ENCODE data around the gene SPIN1. TPM values are rescaled to one million over a fixed set of nuclear protein-coding genes. Genes with fewer than 3 reads are reported as not detected.

The SPIN1 gene
- total RNA-seq, 1 experiment from 2014 or later, result 123 TPM

DNA sequence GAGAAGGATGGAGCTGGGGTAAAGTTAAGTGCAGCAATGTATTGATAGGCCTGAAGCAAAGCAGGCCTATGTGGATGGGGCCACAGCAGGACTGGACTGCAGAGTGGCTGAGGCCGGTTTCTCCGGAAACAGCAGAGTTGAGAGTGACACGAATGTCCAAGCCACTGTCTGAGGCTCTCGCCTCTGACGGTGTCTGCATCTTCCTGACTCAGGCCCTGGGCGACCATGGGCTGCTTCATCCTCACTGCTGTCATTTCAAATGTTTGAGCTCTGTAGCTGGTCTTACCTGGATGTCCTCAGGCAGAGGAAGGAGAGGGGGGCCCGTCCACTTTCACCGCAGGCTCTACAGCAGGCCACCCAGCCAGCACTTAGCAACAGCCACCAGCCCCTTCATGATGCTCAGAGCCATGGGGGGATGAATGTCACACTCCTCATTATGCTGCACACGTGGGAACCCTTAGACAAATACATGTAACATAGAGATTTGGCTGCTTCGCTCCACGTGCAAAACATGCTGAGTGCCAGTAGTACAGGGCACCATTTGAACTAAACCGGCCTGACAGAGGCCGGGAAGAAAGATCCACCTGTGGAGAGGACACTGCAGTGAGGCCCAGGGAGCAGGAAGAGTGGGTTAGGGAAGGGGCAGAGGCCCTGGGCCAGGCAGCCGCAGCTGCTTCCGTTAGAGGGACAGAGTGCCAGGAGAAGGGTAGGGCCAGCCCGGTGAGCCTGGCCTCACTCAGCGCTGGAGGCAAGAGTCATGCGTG is 115.0 kb downstream of the SPIN1 start (continued):
- no peak for TF ChIP-seq NFE2L1 (CRISPR knock-in tag; IDR thresholded peaks at IDR 0.05)
- no peak for TF ChIP-seq ZNF219 (CRISPR knock-in tag; IDR thresholded peaks at IDR 0.05; ENCODE audit: borderline replicate concordance)
- no peak for TF ChIP-seq ZNF121 (CRISPR knock-in tag; IDR thresholded peaks at IDR 0.05)
- TF ChIP-seq NR3C1 (CRISPR knock-in tag; conservative IDR thresholded peaks at IDR 0.05; ENCODE audit: low read depth), result no peak
- no peak for TF ChIP-seq TCF7 (CRISPR knock-in tag; IDR thresholded peaks at IDR 0.05; ENCODE audit: low read depth)
- no peak for TF ChIP-seq OVOL2 (CRISPR knock-in tag; IDR thresholded peaks at IDR 0.05; ENCODE audit: borderline replicate concordance)
- TF ChIP-seq ZNF138 (CRISPR knock-in tag; conservative IDR thresholded peaks at IDR 0.05), result no peak

DNA sequence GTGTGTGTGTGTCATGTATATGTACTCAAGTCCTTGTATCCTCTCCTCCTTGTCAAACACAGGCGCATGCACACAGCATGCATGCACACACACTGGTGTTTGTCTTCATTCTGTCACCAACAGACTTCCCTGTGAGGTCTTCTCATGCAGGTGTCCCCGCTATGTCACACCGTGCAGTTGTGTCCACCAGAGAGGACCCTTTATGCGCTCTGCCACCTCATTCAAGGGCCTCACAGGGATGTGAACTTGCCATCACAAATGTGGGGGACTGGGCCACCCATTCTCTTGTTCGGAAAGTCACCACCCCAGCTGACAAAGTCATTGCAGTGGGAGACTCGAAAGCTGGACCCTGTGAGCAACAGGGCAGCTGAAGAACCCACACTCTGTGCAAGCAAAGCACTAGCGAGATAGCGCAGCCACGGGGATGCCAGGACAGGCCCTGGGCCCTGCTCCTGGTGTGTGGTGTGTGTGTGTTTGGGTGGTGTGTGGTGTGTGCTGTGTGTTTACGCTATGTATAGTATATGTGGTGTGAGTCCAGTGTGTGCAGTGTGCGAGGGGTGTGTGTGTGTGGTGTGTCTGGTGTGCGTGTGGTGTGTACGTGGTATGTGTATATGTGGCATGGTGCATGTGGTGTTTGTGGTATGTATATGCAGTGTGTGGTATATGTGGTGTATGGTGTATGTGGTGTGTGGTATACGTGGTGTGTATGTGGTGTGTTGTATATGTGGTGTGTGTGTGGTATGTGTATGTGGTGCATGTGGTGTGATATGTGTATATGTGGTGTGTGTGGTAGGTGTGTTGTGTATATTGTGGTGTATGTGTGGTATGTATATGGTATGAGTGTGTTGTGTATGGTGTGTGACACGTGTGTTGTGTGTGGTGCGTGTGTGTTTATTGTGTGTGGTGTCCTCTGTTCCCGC is 115.9 kb downstream of the SPIN1 start:
- Mint-ChIP-seq H3K27me3 (ENCODE audit: low read depth) (no peaks in the 10 kb centered on the region; the same call in 1 of the 2 replicates), H3K36me3 (peaks cover 8% of the 10 kb centered on the region), H3K4me1 (peaks cover 19% of the 10 kb centered on the region), H3K27ac (no peak overlapping the region), H3K9me3 (peaks cover 8% of the 10 kb centered on the region), H3K4me3 (no peak overlapping the region)
- no peak for ATAC-seq
- TF ChIP-seq IRF2 (CRISPR knock-in tag; IDR thresholded peaks at IDR 0.05; ENCODE audit: borderline replicate concordance, low read depth) (no peak), GABPB1 (CRISPR knock-in tag; IDR thresholded peaks at IDR 0.05) (no peak), ELF4 (CRISPR knock-in tag; IDR thresholded peaks at IDR 0.05; ENCODE audit: low read depth) (no peak), SP1 (CRISPR knock-in tag; conservative IDR thresholded peaks at IDR 0.05) (no peak), TCF7 (CRISPR knock-in tag; IDR thresholded peaks at IDR 0.05; ENCODE audit: low read depth) (no peak), HMGA2 (CRISPR knock-in tag; IDR thresholded peaks at IDR 0.05) (no peak)
- TF ChIP-seq, protein P1, sequence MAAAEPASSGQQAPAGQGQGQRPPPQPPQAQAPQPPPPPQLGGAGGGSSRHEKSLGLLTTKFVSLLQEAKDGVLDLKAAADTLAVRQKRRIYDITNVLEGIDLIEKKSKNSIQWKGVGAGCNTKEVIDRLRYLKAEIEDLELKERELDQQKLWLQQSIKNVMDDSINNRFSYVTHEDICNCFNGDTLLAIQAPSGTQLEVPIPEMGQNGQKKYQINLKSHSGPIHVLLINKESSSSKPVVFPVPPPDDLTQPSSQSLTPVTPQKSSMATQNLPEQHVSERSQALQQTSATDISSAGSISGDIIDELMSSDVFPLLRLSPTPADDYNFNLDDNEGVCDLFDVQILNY (CRISPR knock-in tag; IDR thresholded peaks at IDR 0.05), result no peak
- TF ChIP-seq, protein P2, sequence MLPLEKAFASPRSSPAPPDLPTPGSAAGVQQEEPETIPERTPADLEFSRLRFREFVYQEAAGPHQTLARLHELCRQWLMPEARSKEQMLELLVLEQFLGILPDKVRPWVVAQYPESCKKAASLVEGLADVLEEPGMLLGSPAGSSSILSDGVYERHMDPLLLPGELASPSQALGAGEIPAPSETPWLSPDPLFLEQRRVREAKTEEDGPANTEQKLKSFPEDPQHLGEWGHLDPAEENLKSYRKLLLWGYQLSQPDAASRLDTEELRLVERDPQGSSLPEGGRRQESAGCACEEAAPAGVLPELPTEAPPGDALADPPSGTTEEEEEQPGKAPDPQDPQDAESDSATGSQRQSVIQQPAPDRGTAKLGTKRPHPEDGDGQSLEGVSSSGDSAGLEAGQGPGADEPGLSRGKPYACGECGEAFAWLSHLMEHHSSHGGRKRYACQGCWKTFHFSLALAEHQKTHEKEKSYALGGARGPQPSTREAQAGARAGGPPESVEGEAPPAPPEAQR (CRISPR knock-in tag; IDR thresholded peaks at IDR 0.05), result no peak
- TF ChIP-seq, protein P3, sequence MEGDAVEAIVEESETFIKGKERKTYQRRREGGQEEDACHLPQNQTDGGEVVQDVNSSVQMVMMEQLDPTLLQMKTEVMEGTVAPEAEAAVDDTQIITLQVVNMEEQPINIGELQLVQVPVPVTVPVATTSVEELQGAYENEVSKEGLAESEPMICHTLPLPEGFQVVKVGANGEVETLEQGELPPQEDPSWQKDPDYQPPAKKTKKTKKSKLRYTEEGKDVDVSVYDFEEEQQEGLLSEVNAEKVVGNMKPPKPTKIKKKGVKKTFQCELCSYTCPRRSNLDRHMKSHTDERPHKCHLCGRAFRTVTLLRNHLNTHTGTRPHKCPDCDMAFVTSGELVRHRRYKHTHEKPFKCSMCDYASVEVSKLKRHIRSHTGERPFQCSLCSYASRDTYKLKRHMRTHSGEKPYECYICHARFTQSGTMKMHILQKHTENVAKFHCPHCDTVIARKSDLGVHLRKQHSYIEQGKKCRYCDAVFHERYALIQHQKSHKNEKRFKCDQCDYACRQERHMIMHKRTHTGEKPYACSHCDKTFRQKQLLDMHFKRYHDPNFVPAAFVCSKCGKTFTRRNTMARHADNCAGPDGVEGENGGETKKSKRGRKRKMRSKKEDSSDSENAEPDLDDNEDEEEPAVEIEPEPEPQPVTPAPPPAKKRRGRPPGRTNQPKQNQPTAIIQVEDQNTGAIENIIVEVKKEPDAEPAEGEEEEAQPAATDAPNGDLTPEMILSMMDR (IDR thresholded peaks at IDR 0.05), result no peak
- TF ChIP-seq, protein P4, sequence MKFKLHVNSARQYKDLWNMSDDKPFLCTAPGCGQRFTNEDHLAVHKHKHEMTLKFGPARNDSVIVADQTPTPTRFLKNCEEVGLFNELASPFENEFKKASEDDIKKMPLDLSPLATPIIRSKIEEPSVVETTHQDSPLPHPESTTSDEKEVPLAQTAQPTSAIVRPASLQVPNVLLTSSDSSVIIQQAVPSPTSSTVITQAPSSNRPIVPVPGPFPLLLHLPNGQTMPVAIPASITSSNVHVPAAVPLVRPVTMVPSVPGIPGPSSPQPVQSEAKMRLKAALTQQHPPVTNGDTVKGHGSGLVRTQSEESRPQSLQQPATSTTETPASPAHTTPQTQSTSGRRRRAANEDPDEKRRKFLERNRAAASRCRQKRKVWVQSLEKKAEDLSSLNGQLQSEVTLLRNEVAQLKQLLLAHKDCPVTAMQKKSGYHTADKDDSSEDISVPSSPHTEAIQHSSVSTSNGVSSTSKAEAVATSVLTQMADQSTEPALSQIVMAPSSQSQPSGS (CRISPR knock-in tag; IDR thresholded peaks at IDR 0.05; ENCODE audit: borderline replicate concordance, low read depth), result no peak
- ChIA-PET POLR2A (no interaction called here), CTCF (no interaction called here)
- no peak for DNase-seq (ENCODE audit: low spot score)

DNA sequence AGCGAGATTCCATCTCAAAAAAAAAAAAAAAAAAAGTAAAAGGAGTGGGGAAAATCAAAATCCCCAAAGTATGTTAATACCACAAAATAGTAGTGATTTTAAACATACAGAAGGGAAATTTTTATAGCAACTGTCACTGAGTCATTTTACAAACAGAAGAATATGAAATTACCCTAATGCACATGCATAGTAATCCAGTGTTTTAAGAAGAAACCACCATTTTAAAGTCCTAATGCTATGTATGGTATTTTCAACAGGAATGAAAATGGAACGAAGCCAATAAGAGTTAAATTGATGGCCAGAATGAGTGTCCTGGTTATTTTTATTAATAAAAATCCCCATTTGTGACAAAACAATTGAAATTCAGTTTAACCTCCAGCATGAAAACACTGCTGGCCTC is 120.1 kb downstream of the SPIN1 start:
- Mint-ChIP-seq H3K27me3 (ENCODE audit: low read depth) (no peaks in the 10 kb centered on the region; the same call in 1 of the 2 replicates), H3K27ac (no peak overlapping the region), H3K9me3 (peaks cover 17% of the 10 kb centered on the region), H3K36me3 (peaks cover 12% of the 10 kb centered on the region), H3K4me1 (peaks cover 15% of the 10 kb centered on the region), H3K4me3 (no peak overlapping the region)
- no peak for ATAC-seq
- POLR2A ChIA-PET, result no interaction called here
- CTCF ChIA-PET, result no interaction called here
- DNase-seq (ENCODE audit: low spot score), result no peak
- TF ChIP-seq, protein P5, sequence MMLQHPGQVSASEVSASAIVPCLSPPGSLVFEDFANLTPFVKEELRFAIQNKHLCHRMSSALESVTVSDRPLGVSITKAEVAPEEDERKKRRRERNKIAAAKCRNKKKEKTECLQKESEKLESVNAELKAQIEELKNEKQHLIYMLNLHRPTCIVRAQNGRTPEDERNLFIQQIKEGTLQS (CRISPR knock-in tag; conservative IDR thresholded peaks at IDR 0.05), result no peak
- no peak for TF ChIP-seq ZNF138 (CRISPR knock-in tag; conservative IDR thresholded peaks at IDR 0.05)
- no peak for TF ChIP-seq HMGA2 (CRISPR knock-in tag; IDR thresholded peaks at IDR 0.05)
- TF ChIP-seq, protein P6, sequence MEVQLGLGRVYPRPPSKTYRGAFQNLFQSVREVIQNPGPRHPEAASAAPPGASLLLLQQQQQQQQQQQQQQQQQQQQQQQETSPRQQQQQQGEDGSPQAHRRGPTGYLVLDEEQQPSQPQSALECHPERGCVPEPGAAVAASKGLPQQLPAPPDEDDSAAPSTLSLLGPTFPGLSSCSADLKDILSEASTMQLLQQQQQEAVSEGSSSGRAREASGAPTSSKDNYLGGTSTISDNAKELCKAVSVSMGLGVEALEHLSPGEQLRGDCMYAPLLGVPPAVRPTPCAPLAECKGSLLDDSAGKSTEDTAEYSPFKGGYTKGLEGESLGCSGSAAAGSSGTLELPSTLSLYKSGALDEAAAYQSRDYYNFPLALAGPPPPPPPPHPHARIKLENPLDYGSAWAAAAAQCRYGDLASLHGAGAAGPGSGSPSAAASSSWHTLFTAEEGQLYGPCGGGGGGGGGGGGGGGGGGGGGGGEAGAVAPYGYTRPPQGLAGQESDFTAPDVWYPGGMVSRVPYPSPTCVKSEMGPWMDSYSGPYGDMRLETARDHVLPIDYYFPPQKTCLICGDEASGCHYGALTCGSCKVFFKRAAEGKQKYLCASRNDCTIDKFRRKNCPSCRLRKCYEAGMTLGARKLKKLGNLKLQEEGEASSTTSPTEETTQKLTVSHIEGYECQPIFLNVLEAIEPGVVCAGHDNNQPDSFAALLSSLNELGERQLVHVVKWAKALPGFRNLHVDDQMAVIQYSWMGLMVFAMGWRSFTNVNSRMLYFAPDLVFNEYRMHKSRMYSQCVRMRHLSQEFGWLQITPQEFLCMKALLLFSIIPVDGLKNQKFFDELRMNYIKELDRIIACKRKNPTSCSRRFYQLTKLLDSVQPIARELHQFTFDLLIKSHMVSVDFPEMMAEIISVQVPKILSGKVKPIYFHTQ (CRISPR knock-in tag; IDR thresholded peaks at IDR 0.05), result no peak
- no peak for TF ChIP-seq RORB (CRISPR knock-in tag; IDR thresholded peaks at IDR 0.05)
- no peak for TF ChIP-seq NFATC4 (CRISPR knock-in tag; IDR thresholded peaks at IDR 0.05)
- TF ChIP-seq, protein P1 (CRISPR knock-in tag; IDR thresholded peaks at IDR 0.05), result no peak

Measured in WTC11 (cell line).